GM18867 (cell line): ENCODE data around the gene NR6A1.

Source experiments
- ATAC-seq: cut with Tn5 transposase; IDR thresholded peaks from one replicate; pipeline ENCODE4 v1.9.1; 2021; ENCODE audit warnings: mild to moderate bottlenecking, moderate library complexity; ENCODE audit not compliant: unreplicated experiment

Gene NR6A1

DNA sequence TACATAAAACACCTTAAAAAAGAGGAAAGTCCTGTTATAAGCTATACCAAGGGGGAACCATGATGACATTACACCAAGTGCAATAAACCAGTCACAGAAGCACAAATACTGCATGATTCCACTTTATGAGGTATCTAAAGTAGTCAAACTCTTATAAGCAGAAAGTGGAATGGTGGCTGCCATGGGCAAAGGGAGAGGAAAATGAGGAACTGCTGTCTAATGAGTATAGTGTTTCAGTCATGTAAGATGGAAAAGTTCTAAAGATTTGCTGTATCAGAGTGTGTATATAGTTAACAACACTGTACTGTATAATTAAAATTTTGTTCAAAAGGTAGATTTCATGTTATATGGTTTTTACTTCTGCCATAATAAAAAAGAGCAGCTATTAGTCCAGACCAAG lies 229.3 kb downstream of the NR6A1 start:
- ATAC-seq, result no peak

DNA sequence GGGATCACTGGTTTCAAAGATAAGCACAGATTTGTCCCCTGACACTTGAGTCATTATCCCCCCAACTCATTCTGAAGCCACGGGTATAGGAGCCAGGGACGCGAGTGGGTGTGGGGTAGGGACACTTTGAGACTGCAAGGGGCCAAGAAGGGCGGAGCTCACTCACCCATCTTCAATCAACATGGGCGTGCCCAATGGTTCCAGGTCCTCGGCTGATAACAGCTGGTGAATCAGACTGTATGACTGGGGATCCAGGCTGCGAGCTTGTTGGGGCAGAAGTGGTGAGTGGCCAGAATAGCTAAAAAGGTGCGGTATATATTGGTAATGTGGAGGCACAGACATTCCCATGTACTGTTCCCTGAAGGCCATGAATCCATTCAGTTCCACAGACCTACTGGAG lies 233.2 kb downstream of the NR6A1 start:
- ATAC-seq, result no peak

- ATAC-seq, result no peak
Measured at GRCh38 chr9:124535846-124536245, 235.3 kb downstream of the NR6A1 start.

- no peak for ATAC-seq
Measured at GRCh38 chr9:124532897-124533296, 238.2 kb downstream of the NR6A1 start.

- no peak for ATAC-seq
Measured at GRCh38 chr9:124531115-124531514, 240.0 kb downstream of the NR6A1 start.

GRCh38 chr9:124530246-124530645 lies 240.9 kb downstream of the NR6A1 start:
- no peak for ATAC-seq

DNA sequence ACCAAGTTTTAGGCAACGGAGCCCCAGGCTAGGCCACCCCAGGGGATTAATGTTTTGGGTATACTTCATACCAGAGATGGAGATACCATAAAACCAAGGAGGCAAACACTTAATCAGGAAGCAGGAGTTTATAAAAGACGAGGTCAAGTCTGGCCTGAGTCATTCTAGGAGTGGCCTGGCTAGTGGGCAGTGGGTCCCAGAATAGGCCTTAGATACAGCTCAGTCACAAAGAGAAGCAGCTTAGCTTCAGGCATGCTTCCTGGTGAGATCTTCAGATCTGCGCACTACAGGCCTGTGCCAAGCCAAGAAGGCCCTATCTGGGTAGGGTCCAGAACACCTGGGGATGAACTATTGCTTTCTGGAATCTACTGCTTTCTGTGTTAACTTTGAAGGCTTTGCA lies 243.3 kb downstream of the NR6A1 start:
- no peak for ATAC-seq

DNA sequence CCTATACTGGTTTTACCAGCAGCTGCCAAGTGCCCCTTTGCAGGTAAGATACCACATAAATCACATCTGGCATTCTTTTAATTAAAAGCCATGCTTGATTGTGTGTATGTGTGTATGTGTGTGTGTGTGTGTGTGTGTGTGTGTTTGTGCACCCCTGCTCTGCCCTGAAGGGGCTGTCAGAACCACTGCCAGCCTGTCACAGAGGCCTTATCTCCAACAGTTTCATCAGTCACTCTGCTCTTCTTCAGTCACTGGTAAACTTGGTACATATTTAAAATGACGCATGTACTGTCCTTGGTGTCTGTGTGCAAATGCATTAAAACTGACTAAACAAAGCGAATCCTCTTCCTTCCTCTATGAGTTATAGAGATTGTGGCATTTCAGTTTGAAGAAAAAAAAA lies 244.9 kb downstream of the NR6A1 start:
- no peak for ATAC-seq

- no peak for ATAC-seq
Measured at GRCh38 chr9:124522121-124523098, 248.7 kb downstream of the NR6A1 start.

DNA sequence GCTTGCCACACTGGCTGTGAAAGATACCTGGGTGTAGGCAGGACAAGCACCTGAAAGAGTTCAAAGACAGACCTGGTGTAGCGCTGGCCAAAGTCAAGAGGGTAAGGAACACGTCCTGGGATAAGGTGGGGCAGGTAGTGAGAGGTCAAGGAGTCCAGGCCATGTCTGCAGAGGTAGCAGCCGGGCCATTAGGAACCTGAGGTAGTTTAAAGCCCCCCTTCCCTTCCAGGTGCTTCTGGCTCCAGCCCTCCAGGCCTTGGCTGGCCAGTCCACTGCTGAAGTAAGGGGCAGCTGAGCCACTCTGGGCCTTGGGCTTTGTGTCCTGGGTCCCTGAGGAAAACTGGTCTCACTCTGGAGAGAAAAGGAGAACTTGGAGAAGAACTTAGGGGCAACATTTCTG lies 250.0 kb downstream of the NR6A1 start:
- no peak for ATAC-seq

- ATAC-seq, result no peak
Measured at GRCh38 chr9:124520206-124520596, 250.9 kb downstream of the NR6A1 start.

DNA sequence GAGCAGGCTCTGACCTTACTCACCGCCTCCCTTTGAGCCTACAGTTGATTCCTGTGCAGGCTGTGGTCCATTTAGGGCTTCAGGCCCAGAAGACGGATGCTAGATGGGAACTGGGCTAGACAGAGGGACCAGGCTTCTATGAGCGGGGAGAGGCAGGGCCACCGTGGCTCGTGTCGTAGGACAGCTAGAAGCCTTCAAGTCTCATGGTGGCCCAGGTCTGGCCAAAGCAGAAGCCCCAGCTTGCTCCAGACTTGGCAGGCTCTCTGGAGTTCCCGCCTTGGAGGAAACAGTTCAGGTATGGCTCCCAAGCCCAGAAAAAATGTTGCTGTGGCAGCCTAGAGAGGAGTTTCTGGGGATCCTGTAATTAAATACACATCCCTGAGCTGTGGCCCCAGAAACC lies 253.0 kb downstream of the NR6A1 start:
- no peak for ATAC-seq

GRCh38 chr9:124517600-124517999 lies 253.5 kb downstream of the NR6A1 start:
- no peak for ATAC-seq

DNA sequence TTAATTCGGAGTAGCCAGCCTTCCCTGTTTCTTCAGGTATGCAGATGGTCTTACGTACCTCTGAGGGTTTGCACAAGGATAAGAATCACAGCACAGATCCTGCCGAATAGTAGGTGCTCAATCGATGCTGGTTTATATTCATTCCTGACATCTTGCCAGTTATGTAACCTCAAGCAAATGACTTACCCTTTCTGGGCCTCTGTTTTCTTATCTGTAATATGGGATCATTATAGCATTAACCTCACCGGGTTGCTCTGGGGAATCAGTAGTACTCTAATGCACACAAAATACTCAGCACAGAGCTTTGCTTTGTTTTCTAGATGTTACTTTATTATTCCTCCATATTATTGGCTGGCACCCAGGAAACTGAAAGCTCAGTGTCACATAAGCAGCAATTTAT lies 256.2 kb downstream of the NR6A1 start:
- no peak for ATAC-seq

DNA sequence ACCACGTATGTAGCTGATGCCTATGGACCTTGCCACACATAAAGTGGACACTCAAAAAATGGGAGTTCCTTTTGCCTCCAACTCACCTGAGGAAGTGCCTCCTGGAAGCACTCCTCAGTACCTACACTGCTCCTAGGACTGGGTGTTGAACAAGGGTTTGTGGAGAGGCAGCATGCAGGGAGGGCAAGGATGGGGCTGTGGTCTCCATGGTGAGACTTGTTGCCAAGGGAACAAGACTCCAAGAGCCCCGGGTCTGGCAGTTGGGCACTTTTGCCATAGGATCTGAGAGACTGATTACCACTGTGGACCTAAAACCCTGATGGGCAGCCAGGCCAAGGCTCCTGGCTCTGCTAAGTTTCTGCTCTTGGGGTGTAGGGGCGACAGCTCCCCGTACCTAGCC lies 257.0 kb downstream of the NR6A1 start:
- no peak for ATAC-seq

- no peak for ATAC-seq
Measured at GRCh38 chr9:124513376-124513994, 257.6 kb downstream of the NR6A1 start.

DNA sequence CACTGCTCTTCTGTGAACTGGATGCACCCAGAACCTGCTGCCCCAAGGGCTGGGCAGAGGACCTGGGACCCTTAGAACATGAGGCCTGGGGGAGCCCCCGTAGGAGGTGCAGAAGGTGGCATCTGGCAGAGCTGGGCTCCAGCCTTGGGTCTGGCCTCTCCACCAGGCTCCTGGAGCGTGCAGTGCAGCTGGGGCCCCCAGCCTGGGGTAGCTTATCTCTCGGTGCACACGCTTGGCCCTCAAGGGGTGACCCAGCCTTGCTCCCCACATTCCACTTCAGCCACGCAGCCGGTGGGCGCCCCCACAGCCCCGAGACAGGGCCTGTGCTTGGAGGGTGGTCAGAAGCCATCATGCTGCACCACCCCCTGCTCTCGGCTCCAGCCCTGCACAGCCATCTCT lies 258.3 kb downstream of the NR6A1 start:
- ATAC-seq, result no peak

GRCh38 chr9:124511891-124512805 lies 259.0 kb downstream of the NR6A1 start:
- ATAC-seq, result no peak

DNA sequence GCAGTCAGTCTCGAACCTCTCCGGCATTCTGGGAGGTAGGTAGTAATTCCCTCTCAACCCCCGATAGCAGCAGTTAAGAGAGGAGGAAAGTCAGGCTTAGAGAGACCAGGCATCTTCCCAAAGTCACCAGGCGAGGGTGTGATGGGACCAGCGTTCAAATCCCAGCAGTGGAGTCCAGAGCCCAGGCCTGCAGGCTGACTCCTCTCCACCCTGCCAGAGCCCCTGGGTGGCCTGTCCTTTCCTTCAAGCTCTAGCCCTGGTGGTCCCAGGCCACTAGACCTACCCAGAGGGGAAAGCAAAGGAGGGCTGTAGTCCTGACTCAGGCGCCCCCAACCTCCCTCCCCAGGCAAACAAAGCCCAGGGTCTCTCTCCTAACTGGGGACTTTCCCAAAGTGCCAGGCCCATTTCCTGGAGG lies 259.7 kb downstream of the NR6A1 start:
- no peak for ATAC-seq

DNA sequence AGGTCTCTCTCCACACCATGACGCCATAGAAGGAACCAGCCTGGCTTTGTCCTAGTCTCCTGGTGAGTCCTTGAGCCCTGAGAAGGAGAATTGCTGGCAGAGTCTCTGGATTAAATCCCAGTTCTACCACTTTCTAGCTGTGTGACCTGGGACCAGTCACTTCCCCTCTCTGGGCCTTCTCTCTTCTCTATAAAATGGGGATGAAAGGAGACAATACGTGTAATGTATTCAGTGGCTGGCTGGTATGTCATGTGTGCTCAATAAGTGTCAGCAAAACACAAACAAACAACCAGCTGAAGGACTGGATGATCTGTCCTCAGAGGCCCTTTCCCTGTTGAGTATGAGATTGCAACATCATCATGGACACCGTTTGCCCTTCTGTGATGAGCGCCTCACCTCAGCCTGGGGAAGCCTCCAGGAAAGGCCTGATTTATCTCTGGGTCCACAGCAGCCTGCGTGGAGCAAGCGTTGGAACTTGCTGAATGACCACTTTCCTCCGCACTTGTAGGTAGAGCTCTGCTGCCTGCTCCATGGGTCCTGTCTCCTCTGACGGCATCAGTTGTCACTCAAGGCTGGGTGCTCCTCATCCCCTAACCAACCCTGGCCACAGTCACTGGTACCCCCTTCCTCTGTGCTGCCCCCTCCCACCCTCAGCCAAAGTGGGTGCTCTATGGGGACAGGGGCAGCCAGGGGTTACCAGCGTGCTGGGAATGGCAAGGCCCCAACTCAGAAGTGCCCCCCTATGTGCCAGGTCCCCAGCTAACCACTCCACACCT lies 260.3 kb downstream of the NR6A1 start:
- no peak for ATAC-seq
